Smooth muscle cell of the brain vasculature (primary cell): ENCODE measurements around the gene HLA-DOA.

Experiments
- DNase-seq: peaks from one replicate; pipeline ENCODE4 v3.0.0-alpha.2; 2012; ENCODE audit warnings: low read depth, low spot score

The HLA-DOA gene

DNA sequence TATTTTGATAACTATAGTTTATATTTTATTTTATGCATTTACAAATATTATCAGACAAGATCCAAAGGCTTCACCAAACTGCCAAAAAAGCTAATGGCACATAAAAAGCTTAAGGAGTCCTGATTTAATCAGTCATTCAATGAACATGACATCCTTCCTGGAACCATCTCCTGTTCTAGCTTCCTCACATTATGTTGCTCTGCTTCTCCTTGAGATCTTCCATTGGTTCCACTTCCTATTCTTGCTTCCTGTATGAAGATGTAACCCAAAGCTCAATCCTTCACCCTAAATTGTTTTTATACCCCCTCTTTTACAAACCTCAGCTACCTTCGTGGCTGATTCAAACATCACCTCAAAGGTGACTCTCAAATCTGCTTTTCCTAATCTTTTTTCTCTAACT, 45.5 kb downstream of the HLA-DOA start:
- DNase-seq = no peak

DNA sequence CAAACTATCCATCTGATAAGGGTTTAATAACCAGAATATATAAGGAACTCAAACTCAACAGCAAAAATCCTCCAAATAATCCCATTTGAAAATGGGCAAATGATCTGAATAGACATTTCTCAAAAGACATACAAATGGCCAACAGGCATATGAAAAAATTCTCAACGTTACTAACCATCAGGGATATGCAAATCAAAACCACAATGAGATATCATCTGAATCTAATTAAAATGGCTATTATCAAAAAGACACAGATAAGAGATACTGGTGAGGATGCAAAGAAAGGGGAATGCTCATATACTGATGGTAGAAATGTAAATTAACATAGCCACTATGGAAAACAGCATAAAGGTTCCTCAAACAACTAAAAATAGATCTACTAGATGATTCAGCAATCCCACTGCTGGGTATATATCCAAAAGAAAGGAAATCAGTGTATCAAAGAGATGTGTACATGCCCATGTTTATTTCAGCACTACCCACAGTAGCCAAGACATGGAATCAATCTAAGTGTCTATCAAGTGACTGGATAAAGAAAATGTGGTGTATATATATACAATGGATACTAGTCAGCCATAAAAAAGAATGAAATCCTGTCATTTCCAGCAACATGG, 47.1 kb downstream of the HLA-DOA start:
- DNase-seq = no peak

DNA sequence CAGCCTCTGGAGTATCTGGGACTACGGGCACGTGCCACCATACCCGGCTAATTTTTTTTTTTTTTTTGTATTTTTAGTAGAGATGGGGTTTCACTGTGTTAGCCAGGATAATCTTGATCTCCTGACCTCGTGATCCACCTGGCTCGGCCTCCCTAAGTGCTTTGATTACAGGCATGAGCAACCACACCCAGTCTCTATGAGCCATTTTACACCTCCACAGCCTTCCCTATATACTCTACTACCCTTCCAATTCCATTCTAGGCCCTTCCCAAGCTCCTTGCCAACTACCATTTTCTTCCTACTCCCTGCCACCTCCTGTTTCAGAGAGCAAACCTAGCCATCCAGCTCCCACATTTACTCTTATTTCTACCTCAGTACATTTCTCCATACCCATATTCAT, 48.8 kb downstream of the HLA-DOA start:
- DNase-seq = no peak

DNA sequence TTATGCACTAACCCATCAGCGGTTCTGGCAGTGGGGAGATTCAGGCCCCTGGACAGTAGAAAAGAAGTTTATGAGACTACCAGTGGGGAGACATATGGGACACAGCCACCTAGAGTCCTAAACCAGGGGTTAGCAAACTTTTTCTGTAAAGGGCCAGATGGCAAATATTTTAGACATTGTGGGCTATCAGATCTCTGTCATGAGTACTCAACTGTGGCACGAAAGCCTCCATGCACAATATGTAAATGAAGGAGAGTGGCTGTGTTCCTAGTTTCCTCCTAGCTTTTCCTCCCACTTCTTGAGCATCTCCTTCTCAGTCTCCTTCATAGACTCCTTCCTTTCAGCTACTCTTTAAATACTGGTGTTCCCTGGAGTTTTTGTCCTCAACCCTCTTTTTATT, 53.2 kb downstream of the HLA-DOA start:
- DNase-seq = no peak

DNA sequence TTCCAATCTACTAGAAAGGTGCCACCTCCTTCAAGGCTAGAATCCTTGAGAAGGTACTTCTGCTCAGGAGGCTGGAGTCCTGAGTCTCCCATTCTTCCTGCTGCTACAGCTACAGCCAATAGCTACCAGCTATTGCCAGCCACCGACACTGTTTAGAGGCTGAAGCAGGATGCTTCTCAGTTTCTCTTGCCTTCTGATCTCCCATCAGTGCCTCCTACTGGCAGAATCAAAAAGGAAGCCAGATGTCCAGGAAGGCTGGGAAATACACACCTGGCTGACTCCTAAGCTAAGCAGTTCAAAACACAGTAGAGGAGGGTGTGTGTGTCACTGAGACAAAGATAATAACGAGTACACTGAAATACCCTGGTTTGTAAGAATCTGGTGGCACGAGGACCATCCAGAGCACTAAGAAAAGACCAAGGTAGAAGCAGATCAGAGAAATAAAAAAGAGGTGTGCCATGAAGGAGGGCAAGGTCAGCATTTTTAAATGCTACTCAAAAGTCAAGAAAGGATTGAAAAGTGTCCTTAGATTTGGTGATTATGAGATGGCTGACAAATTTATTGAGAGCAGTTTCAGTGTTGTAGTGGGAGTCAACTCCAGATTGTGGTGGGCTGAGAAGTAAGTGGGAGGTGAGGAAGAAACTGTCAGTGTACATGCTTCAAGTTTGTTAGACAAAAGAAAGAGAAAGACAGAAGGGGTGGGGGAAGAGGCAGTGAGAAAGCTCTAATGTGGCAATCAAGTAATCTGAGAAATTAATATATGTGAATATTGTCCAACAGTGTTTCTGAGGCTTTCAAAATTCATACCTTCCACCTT, 54.2 kb downstream of the HLA-DOA start:
- no peak for DNase-seq

DNA sequence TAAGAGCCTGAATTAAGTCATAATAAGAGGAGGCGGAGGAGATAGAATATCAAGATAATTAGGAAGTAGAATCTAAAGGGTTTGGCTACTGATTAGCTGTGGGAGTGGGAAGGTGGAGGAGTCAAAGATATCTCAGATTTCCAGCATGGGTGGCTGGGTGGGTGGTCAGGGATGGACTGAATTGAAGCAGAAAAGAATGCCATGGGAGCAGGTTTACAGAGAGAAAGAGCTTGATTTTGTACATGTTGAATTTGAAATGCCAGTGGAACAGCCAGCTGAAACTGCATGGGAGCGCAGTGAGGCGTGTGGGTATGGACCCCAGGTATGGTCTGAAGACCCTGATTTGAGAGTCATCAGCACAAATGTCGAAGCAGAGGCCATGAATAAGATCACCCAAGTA, 55.1 kb downstream of the HLA-DOA start:
- no peak for DNase-seq
